BLaER1 (cell line): ENCODE measurements around the gene LY6G6F.

Experiments
- H3K27ac ChIP-seq: shearing (Covaris generic); formaldehyde crosslinking; 2 replicates; pipeline ENCODE4 v1.8.1; 2022
- H3K27me3 ChIP-seq: shearing (Covaris generic); formaldehyde crosslinking; 2 replicates; pipeline ENCODE4 v1.8.1; 2022
- H3K36me3 ChIP-seq: shearing (Covaris generic); formaldehyde crosslinking; 2 replicates; pipeline ENCODE4 v1.8.1; 2022
- H3K4me1 ChIP-seq: shearing (Covaris generic); formaldehyde crosslinking; 2 replicates; pipeline ENCODE4 v1.8.1; 2022
- H3K4me2 ChIP-seq: shearing (Covaris generic); formaldehyde crosslinking; 2 replicates; pipeline ENCODE4 v1.8.1; 2022
- H3K4me3 ChIP-seq: shearing (Covaris generic); formaldehyde crosslinking; 2 replicates; pipeline ENCODE4 v1.8.1; 2022
- H3K9ac ChIP-seq: shearing (Covaris generic); formaldehyde crosslinking; 2 replicates; pipeline ENCODE4 v1.8.1; 2022
- H3K9me3 ChIP-seq: shearing (Covaris generic); formaldehyde crosslinking; 2 replicates; pipeline ENCODE4 v1.8.1; 2022
- H4K20me1 ChIP-seq: shearing (Covaris generic); formaldehyde crosslinking; 2 replicates; pipeline ENCODE4 v1.8.1; 2022
- Cebpa-rat ChIP-seq: shearing (Covaris generic); IDR thresholded peaks from 2 replicates; pipeline ENCODE4 v1.8.1; 2022

The LY6G6F gene

GRCh38 chr6:31676322-31676903, 30.3 kb upstream of the LY6G6F start:
- Histone ChIP-seq H3K27ac (no peak overlapping the region), H3K4me2 (0 out of 2 replicates have a peak overlapping the region, but pooled peaks have one; percentile 8), H4K20me1 (peaks cover 36% of the 10 kb centered on the region)

GRCh38 chr6:31676904-31677303, 29.8 kb upstream of the LY6G6F start:
- H3K4me2 ChIP-seq = no peak overlapping the region
- TF ChIP-seq Cebpa-rat = no peak

More at GRCh38 chr6:31676322-31676903, 30.3 kb upstream of the LY6G6F start:
- no peaks in the 10 kb centered on the region for H3K9me3 ChIP-seq
- H3K4me3 ChIP-seq = no peak overlapping the region
- peaks cover 36% of the 10 kb centered on the region for H3K36me3 ChIP-seq
- H3K27me3 ChIP-seq = no peaks in the 10 kb centered on the region
- TF ChIP-seq Cebpa-rat = no peak
- H3K4me1 ChIP-seq = peaks cover 48% of the 10 kb centered on the region
- no peak overlapping the region for H3K9ac ChIP-seq

GRCh38 chr6:31677955-31678354, 28.7 kb upstream of the LY6G6F start:
- H3K9me3 ChIP-seq = no peaks in the 10 kb centered on the region
- no peak overlapping the region for H3K9ac ChIP-seq
- no peak for TF ChIP-seq Cebpa-rat
- 0 out of 2 replicates have a peak overlapping the region, but pooled peaks have one; percentile 1 for H3K4me2 ChIP-seq
- no peaks in the 10 kb centered on the region for H3K27me3 ChIP-seq
- no peak overlapping the region for H3K4me3 ChIP-seq
- H3K4me1 ChIP-seq = peaks cover 62% of the 10 kb centered on the region
- peaks cover 22% of the 10 kb centered on the region for H3K36me3 ChIP-seq
- no peak overlapping the region for H3K27ac ChIP-seq
- peaks cover 34% of the 10 kb centered on the region for H4K20me1 ChIP-seq

More at GRCh38 chr6:31676904-31677303, 29.8 kb upstream of the LY6G6F start:
- peaks cover 53% of the 10 kb centered on the region for H3K4me1 ChIP-seq
- peaks cover 36% of the 10 kb centered on the region for H4K20me1 ChIP-seq
- H3K27ac ChIP-seq = no peak overlapping the region
- no peak overlapping the region for H3K4me3 ChIP-seq
- peaks cover 32% of the 10 kb centered on the region for H3K36me3 ChIP-seq
- H3K9ac ChIP-seq = no peak overlapping the region
- no peaks in the 10 kb centered on the region for H3K27me3 ChIP-seq
- no peaks in the 10 kb centered on the region for H3K9me3 ChIP-seq

GRCh38 chr6:31680226-31681134, 26.2 kb upstream of the LY6G6F start, which contains the start of gene LY6G5C:
Gene LY6G5C, minus strand, starts transcription at chr6:31681067. Its CDS starts 694 bp downstream, at chr6:31680373.
- Histone ChIP-seq H3K9me3 (no peaks in the 10 kb centered on the region), H3K4me3 (peak within 1 kb of the TSS; percentile 54), H3K9ac (peak within 1 kb of the TSS; percentile 54; the same call in 1 of the 2 replicates), H3K27me3 (no peaks in the 10 kb centered on the region), H3K4me2 (peak within 1 kb of the TSS; percentile 91), H3K27ac (peak within 1 kb of the TSS; percentile 39), H4K20me1 (peaks cover 26% of the 10 kb centered on the region), H3K4me1 (peaks cover 62% of the 10 kb centered on the region), H3K36me3 (peaks cover 23% of the 10 kb centered on the region)
- no peak for TF ChIP-seq Cebpa-rat

GRCh38 chr6:31681135-31681671, 25.5 kb upstream of the LY6G6F start:
- peaks cover 26% of the 10 kb centered on the region for H4K20me1 ChIP-seq
- peaks cover 59% of the 10 kb centered on the region for H3K4me1 ChIP-seq
- peak overlapping the region; percentile 54 for H3K4me3 ChIP-seq
- H3K4me2 ChIP-seq = peak overlapping the region; percentile 91
- no peaks in the 10 kb centered on the region for H3K27me3 ChIP-seq
- peaks cover 30% of the 10 kb centered on the region for H3K36me3 ChIP-seq
- H3K9me3 ChIP-seq = no peaks in the 10 kb centered on the region
- no peak for TF ChIP-seq Cebpa-rat
- H3K27ac ChIP-seq = peak overlapping the region; percentile 39
- peak overlapping the region; percentile 54; the same call in 1 of the 2 replicates for H3K9ac ChIP-seq

GRCh38 chr6:31683591-31683990, 23.1 kb upstream of the LY6G6F start:
- Histone ChIP-seq H4K20me1 (peaks cover 26% of the 10 kb centered on the region), H3K4me2 (no peak overlapping the region), H3K27me3 (no peaks in the 10 kb centered on the region), H3K4me3 (no peak overlapping the region), H3K9ac (no peak overlapping the region), H3K4me1 (peaks cover 43% of the 10 kb centered on the region), H3K27ac (no peak overlapping the region), H3K9me3 (no peaks in the 10 kb centered on the region), H3K36me3 (peaks cover 54% of the 10 kb centered on the region)
- no peak for TF ChIP-seq Cebpa-rat

GRCh38 chr6:31686483-31686882, 20.2 kb upstream of the LY6G6F start:
- Histone ChIP-seq H3K4me1 (peaks cover 17% of the 10 kb centered on the region), H3K4me3 (no peak overlapping the region), H3K9ac (no peak overlapping the region), H3K27ac (no peak overlapping the region), H3K4me2 (no peak overlapping the region), H3K36me3 (peaks cover 83% of the 10 kb centered on the region), H3K27me3 (no peaks in the 10 kb centered on the region), H4K20me1 (peaks cover 6% of the 10 kb centered on the region; the same call in 1 of the 2 replicates), H3K9me3 (no peaks in the 10 kb centered on the region)
- TF ChIP-seq Cebpa-rat = no peak

- Histone ChIP-seq H3K4me2 (no peak overlapping the region), H3K9ac (no peak overlapping the region), H4K20me1 (no peaks in the 10 kb centered on the region), H3K4me3 (no peak overlapping the region), H3K27me3 (no peaks in the 10 kb centered on the region), H3K36me3 (peaks cover 91% of the 10 kb centered on the region), H3K4me1 (peaks cover 8% of the 10 kb centered on the region), H3K27ac (no peak overlapping the region), H3K9me3 (no peaks in the 10 kb centered on the region)
- no peak for TF ChIP-seq Cebpa-rat
These were observed 19.3 kb upstream of the LY6G6F start for GRCh38 chr6:31687321-31687720.

- peaks cover 97% of the 10 kb centered on the region for H3K36me3 ChIP-seq
These were observed 18.6 kb upstream of the LY6G6F start for GRCh38 chr6:31687860-31688693.

More at GRCh38 chr6:31687860-31688693, 18.6 kb upstream of the LY6G6F start:
- Histone ChIP-seq H3K9me3 (no peaks in the 10 kb centered on the region), H3K4me3 (no peak overlapping the region), H3K27ac (no peak overlapping the region), H3K9ac (no peak overlapping the region), H3K4me2 (no peak overlapping the region), H4K20me1 (no peaks in the 10 kb centered on the region), H3K4me1 (0 out of 2 replicates have a peak, but pooled peaks cover 3% of the 10 kb centered on the region), H3K27me3 (no peaks in the 10 kb centered on the region)
- no peak for TF ChIP-seq Cebpa-rat
